CD1c-positive myeloid dendritic cell (primary cell): ENCODE data around the gene HLA-DOA.

ENCODE experiments used
- DNase-seq: peaks from one replicate; pipeline ENCODE4 v3.0.0-alpha.2; 2016; ENCODE audit errors: extremely low spot score

Gene HLA-DOA

DNA sequence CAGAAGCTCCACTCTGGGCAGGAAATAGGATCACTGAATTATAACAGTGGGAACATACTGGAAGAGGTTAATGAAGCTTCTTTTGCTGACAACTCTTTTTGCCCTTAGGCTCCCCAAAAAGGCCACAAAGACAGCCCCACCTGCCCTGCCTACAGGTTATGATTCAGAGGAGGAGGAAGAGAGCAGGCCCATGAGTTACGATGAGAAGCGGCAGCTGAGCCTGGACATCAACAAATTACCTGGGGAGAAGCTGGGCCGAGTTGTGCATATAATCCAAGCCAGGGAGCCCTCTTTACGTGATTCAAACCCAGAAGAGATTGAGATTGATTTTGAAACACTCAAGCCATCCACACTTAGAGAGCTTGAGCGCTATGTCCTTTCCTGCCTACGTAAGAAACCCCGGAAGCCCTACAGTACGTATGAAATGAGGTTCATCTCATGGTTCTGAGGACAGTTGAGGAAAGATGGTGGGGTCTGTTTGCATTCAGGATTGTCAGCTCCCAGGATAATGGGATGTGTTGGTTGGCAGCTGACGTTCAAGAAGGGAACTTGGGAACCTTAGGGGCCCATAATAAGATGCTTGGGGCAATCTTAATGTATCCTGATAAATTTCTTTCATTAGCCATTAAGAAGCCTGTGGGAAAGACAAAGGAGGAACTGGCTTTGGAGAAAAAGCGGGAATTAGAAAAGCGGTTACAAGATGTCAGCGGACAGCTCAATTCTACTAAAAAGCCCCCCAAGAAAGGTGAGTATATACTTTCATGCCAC, 29.5 kb downstream of the HLA-DOA start:
- no peak for DNase-seq

DNA sequence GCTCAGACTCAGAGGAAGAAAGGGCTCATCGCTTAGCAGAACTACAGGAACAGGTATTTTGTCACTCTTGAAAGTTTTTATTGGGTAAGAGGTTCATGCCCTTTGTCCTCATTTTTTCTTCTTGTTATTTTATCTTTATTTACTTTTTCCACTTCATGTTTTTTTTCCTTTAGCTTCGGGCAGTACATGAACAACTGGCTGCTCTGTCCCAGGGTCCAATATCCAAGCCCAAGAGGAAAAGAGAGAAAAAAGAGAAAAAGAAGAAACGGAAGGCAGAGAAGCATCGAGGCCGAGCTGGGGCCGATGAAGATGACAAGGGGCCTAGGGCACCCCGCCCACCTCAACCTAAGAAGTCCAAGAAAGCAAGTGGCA, 31.5 kb downstream of the HLA-DOA start:
- no peak for DNase-seq

GRCh38 chr6:32977272-32977952, 32.0 kb downstream of the HLA-DOA start:
- no peak for DNase-seq

GRCh38 chr6:32976334-32977069, 32.9 kb downstream of the HLA-DOA start:
- no peak for DNase-seq

DNA sequence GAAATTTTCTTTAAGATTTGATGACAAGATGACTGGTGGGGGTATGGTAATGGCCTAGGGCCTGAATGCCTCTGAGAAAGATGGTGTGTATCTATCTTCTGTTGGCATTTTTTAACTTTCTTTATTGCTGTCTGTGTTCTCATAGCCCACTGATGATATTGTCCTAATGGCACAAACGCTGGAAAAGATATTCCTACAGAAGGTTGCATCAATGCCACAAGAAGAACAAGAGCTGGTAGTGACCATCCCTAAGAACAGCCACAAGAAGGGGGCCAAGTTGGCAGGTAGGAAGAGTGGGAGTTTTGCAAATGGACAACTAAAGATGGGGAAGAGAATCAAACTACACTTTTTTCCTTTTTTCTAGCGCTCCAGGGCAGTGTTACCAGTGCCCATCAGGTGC, 33.5 kb downstream of the HLA-DOA start:
- no peak for DNase-seq

DNA sequence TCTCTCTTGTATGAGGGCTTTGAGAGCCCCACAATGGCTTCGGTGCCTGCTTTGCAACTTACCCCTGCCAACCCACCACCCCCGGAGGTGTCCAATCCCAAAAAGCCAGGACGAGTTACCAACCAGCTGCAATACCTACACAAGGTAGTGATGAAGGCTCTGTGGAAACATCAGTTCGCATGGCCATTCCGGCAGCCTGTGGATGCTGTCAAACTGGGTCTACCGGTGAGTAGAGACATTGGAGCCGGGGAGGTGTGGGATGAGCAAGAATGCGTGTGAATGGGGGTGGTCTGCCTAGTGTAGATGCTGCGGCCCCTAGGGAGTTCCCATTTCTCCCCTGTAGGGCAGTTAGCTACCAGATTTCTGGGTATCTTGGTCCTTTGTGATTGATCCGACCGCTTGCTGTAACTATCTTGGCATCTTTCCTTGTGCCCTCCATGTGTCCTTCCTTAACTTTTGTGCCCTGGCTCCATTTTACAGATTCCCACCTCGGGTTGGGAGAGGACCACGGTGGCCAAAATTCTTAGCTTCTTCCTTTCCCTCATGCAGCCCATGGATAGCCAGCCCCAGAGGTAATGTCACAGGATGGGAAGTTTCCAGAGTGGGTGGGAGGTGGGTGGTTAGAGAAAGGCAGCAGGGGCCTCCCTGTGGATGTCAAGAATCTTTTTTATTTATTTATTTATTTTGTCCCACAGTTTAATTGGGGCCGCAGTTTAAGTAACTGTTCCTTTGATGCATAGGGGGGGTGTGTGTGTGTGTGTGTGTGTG, 34.7 kb downstream of the HLA-DOA start:
- DNase-seq, result no peak

DNA sequence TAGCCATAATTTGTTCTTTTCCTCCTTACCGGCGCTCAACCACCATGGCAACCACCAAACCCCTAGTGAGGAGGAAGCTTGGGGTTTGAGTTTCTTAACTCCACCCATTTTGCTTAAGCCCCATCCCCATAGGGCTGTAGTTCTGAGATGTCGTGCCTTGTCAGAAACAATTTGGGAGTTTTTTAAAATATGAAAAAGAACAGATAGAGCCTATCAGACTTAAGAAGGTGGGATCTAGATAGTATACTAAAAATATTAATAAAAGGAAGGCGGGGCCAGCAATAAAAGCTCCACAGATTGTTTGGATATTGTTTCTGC, 35.4 kb downstream of the HLA-DOA start:
- DNase-seq, result peak; percentile 48

GRCh38 chr6:32973144-32974015, 36.0 kb downstream of the HLA-DOA start:
- peak; percentile 59 for DNase-seq

DNA sequence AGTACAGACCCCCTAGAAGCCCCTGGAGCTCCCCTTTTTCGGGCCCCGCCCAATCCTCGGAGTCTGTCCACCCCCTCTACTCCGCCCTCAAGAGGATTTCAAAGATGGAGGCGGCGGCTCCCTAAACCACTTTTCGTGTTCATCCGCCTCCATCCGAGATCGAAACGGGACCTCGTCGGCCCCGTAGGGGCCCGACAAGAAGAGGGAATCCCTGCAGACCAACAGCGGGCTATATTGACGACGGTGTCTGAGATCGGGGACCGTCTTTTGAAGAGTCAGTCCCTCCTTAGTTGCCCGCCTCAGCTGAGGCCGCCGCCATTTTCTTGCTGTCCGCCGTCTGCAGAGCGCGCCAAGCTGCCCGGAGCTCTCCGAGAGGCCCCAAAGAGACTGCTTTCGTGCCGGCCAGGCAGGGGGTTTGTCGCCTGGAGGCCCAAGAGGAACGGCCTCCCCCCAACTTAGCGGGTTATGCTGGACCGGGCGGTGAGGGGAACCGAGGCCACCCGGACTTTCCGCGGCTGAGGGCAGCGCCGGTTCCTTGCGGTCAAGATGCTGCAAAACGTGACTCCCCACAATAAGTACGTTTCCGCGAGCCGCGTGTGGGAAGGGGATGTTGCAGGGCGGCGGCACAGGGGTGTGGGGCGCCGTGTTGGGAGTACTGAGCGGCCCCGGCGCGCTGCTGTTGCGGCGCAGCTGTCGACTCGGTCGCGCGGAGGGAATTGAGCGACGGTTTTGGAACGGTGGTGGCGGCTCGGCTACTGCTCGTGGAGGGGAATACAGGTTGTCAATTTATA, 36.8 kb downstream of the HLA-DOA start:
- DNase-seq, result peak; percentile 54

- peak; percentile 100 for DNase-seq
These were observed 37.6 kb downstream of the HLA-DOA start for GRCh38 chr6:32971581-32972352.

DNA sequence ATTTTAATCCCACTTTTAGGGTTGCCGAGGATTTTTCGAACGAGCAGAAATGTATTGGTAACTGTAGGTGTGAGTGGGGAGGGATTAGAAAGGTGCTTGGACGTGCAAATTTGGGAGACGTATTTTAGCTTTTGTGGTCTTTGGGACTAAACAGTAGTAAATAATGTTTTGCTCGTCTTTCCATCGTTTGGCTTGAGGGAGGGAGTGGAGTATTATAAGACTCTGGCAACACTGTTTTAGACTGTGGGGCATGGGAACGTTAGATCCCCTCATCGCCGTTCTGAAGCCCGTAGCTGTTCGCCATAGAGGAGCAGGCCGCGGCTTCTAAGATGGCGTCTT, 38.2 kb downstream of the HLA-DOA start:
- no peak for DNase-seq

DNA sequence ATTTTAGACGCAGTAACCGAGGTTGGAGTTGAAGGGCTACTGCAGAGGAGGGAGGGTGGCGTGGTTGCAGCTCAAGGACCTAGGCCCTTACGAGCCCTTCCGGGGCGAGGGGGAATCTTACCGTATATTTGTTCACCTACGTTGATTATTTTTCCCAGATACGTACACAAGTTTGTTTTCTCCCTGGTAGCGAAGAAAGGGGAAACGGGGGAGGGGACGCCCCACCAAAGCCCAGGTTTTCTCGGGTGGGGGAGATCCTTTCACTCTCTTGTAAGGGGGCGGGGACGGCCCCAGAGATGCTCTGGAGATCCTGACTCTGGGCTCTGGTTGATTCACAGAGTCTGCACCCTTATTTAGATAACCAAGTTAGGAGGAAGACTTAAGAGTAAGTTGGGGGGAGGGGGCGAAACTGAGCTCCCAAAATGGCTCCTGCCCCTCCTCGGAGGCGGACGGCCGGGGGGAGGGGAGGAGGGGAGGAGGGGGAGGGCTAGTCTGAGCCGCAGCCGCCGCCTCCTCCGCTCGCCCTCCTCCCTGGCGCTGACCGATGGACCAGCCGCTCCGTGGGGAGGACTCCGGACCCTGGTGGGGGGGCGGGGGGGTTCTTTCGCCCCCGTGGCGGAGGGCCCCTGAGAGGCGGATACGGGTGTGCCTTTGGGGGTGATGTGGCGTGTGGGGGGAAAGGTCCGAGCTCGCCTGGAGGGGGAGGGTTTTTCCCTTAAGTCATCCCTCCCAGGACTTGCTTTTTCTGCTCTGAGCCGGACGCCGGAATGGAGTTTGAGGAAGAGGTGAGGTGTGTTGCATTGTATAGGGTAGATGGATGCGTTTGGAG, 38.8 kb downstream of the HLA-DOA start:
- DNase-seq, result peak; percentile 85

DNA sequence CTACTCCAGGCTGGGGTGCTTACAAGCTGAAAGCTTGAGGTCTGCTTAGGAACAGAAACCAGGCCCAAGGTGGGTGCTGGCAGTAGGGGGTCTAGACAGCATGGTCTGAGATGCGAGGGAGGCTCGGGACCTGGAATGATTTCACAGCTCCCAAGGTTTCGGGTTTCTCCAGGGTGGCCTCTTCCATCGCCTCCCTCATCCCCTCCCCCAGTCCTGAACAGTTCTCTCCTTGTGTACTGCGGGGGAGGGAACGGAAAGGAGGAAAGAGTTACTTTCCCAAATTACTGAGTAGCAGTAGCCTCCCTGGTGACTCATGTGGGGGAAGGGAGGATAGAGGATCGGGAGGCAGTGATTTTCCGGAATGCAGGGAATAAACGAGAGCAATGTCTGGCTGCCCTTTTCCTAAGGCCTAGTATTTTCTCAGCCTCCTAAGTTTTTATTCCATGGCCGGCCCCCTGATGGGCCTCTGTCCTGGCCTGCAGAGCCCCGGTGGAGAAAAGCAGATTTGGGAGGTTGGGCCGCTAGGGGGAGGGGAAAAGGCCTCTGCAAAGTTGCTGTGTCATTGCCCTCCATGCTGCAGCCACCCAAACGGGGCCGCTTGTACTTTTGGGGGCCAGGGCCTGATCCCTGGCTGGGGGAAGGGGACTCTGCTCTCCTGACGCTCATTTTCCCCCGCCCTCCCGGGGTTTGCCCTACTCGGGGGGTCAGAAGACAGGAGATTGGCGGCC, 39.5 kb downstream of the HLA-DOA start:
- peak; percentile 79 for DNase-seq

DNA sequence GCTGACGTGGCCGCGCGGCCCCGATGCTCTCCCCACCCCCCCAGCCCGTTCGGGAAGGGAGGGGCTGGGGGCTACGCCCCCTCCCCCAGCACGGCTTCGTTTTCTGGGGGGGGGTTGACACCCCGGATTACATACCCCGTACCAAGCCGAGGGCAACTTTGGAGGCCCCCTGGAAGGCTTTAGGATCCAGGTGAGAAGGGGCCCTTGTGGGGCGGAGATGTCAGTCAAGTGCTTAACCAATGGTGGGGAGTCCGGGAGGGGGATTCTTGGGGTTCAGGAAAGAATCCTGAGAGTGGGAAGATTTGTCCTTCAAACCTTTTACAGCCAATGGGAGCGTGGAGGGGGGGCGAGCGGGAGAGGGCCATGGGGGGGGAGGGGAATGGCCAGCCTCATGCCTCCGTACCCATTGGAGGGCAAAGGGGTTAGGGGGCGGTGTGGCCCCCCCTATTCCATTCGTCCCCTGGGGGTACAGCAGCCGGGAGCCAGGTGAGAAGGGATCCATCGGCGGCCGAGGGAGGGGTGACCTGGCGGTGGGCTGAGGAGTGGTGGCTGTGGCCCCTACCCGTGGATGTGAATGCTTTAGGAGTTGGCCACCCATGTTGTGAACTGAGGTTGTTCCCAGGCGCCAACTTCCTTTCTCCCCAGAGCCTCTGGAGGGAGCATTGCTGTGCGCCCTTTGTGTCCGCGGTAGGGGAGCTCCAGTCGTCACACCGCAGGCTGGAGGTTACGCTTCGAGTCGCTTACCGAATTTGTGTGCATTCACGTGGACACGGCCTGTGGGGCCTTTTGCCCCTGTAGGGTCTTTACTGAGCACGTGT, 40.3 kb downstream of the HLA-DOA start:
- DNase-seq, result peak; percentile 84

DNA sequence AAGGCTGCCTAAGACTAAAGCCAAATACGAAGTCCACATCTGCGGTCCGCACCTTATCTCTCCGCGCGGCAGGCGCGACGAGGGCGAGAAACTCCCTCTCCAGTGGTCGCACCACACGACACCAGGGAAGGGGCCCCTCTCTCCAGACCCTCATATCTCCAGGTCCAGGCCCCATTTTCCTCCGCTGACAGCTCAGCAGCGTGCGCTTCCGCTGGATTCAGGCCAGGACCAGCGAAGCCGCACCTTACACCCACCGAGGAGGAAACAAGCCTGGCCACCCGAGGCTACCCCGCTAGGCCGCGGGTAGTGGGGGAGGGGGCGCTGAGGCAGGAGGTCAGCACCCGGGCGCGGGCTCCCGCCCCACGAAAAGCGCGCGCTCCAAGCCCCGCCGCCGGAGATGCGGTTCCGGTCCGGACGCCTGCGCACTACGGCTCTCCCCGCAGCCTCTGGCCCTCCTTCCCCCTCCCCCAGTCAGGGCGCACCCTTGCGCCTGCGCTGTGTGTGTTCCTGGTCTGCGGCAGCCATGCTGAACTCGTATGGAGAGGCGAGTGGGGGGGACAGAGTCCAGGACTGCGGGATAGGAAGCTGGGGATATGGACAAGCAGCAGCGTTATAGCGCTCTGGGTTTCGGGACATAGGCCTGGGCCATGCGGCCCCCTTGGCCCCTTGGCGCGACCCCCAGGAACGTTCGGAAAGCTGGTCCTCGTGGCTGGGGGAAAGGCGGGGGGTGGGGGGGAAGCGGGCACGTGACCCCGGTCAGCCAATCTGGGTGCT, 41.1 kb downstream of the HLA-DOA start, which contains the start of gene BRD2:
TSS of gene BRD2 (plus strand) at position 502 of the 774 bp plus-strand sequence. CDS start 4,305 bp downstream, outside the sequence.
- DNase-seq, result peak; percentile 98
